GM12864 (cell line): ENCODE results near the gene HOTAIR.

Experiments used
- DNase-seq: peaks from one replicate; pipeline ENCODE4 v3.0.0-alpha.2; 2011; ENCODE audit warnings: low read depth
- H3K4me3 ChIP-seq: 2 replicates; pipeline ENCODE4 v1.5.1; 2011; ENCODE audit warnings: mild to moderate bottlenecking, low read depth, low read length, control low read depth
- TF ChIP-seq, protein P1 (sequence below): IDR thresholded peaks from 2 replicates; pipeline ENCODE4 v1.5.1; 2011; ENCODE audit warnings: low read depth, mild to moderate bottlenecking, moderate library complexity, low read length, control low read depth, inconsistent platforms; ENCODE audit errors: missing control alignments

HOTAIR gene

DNA sequence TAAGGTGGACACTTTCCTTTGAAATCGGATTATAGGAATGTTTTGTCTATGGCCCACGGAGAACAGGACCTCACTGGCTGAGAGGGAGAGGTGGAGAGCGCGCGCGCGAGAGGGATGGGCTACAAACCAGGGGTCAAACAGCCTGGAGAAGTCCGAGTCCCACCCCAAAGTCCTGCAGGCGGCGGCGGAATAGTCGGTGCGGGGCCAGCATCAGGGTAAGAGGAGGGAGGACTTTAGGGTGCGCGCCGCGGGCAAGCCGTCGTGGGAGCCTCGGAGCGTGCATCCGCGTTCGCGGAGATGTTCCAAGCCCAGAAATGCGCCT is 30.7 kb upstream of the HOTAIR start:
- no peak for DNase-seq
- H3K4me3 ChIP-seq, result no peak overlapping the region
- TF ChIP-seq, protein P1, sequence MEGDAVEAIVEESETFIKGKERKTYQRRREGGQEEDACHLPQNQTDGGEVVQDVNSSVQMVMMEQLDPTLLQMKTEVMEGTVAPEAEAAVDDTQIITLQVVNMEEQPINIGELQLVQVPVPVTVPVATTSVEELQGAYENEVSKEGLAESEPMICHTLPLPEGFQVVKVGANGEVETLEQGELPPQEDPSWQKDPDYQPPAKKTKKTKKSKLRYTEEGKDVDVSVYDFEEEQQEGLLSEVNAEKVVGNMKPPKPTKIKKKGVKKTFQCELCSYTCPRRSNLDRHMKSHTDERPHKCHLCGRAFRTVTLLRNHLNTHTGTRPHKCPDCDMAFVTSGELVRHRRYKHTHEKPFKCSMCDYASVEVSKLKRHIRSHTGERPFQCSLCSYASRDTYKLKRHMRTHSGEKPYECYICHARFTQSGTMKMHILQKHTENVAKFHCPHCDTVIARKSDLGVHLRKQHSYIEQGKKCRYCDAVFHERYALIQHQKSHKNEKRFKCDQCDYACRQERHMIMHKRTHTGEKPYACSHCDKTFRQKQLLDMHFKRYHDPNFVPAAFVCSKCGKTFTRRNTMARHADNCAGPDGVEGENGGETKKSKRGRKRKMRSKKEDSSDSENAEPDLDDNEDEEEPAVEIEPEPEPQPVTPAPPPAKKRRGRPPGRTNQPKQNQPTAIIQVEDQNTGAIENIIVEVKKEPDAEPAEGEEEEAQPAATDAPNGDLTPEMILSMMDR, result no peak

DNA sequence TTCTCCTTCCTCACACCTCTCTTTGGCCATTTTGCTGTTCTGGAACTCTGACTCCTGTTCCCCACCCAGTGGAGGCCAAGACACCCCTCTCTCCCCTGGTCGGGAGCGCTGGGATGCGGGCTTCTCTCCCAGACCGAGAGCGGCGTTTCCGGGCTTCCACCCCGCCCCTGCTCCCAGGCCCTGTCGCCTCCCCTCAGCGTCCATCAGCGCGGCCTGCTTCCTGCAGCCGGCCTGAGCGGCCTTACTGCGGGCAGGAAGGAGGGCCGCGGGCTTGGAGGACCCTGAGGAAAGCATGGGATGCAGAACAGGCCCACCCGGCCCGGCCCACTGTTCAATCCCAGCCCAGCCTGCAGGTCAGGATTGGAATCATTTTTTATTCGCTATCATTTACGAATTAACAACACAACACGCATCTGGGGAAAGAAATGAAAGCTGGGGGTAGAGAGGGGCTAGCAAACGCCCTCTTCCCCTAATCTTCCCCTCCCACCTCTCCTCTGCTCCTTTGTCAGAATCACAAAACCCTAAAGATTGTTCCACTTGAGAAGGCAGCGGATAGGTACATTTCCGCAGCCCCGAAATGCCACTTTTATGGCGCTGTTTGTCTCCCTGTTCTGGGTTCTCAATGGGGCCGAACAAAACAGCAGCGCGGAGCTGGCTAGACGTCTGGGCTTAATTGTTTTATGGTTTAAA is 30.2 kb upstream of the HOTAIR start:
- TF ChIP-seq, protein P1, result no peak
- no peak for DNase-seq
- no peak overlapping the region for H3K4me3 ChIP-seq

- no peak for DNase-seq
- TF ChIP-seq, protein P1, result peak; percentile 11
- no peak overlapping the region for H3K4me3 ChIP-seq
Measured at GRCh38 chr12:54004063-54004840, 29.5 kb upstream of the HOTAIR start.

DNA sequence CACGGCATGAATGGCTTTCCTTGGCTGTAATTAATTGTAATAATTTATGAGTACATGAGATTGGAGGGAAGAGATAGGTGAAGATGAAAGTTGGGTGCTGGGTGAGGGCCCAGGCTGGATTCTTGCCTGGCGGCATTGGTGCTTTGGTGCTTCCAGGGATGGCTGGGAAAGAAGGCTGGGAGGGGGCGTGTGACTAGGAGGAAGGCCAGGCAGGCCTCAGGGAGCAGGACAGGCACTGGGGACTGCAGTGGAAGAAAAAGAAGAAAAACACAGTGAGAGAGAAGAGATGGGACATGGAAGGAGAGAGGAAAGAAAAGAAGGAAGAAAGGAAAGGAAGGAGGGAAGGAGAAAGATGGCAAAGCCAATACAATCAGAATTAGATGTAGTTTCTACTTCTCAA is 28.9 kb upstream of the HOTAIR start:
- H3K4me3 ChIP-seq, result no peak overlapping the region
- TF ChIP-seq, protein P1, result no peak
- no peak for DNase-seq

DNA sequence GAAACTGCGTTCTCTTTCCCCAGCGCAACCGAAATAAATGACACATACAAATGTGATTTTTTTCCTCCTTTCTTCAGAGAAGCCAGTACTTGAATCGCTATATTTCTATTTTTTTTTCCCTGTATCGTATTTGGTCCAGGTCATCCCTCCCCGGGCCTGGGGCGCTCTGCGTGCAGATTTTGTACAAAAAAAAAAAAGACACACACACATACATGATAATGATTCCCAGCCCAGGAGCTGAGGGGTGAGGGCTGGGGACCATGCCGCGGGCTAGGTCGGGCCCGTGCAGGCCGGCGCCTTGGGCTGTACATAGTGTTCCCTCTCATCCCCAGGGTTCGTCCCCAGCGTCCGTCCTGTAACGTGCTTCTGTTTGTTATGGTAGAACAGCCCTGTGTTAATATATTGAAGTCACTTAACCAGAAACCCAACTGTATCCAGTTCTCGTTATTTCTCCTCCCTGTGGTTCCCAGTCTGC is 28.2 kb upstream of the HOTAIR start:
- TF ChIP-seq, protein P1, result no peak
- no peak for DNase-seq
- H3K4me3 ChIP-seq, result no peak overlapping the region

DNA sequence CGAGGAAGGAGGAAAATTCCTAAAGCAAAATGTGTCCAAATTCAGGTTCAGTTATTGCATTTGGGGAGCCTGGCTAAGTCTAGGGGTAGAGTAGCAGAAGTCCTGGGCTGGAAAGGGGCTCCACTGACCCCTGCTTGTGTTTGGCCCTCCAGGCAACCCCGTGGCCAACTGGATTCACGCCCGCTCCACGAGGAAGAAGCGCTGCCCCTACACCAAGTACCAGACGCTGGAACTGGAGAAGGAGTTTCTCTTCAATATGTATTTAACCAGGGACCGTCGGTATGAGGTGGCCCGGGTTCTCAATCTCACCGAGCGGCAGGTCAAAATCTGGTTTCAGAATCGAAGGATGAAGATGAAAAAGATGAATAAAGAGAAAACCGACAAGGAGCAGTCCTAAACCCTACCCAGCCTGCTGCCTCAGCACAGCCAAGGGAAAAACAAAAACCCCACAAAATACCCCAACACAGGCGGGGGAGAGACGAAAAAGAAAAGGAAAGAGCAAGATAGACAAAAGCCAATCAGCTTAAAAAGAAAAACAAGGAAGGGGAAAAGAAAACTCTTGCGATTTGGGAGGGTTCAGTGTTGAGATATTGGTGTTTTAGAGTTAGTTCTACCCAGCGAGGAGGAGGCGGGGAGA is 27.6 kb upstream of the HOTAIR start:
- TF ChIP-seq, protein P1, result no peak
- H3K4me3 ChIP-seq, result no peak overlapping the region
- DNase-seq, result no peak
